NCI-H510A treated with DMSO at 0.1 percent for 48 hours (cell line): ENCODE data around the gene GPR3.

Experiments
- DNase-seq: peaks from one replicate; lab custom pipeline; 2025; lab: John Stamatoyannopoulos, UW

Gene GPR3, protein sequence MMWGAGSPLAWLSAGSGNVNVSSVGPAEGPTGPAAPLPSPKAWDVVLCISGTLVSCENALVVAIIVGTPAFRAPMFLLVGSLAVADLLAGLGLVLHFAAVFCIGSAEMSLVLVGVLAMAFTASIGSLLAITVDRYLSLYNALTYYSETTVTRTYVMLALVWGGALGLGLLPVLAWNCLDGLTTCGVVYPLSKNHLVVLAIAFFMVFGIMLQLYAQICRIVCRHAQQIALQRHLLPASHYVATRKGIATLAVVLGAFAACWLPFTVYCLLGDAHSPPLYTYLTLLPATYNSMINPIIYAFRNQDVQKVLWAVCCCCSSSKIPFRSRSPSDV

DNA sequence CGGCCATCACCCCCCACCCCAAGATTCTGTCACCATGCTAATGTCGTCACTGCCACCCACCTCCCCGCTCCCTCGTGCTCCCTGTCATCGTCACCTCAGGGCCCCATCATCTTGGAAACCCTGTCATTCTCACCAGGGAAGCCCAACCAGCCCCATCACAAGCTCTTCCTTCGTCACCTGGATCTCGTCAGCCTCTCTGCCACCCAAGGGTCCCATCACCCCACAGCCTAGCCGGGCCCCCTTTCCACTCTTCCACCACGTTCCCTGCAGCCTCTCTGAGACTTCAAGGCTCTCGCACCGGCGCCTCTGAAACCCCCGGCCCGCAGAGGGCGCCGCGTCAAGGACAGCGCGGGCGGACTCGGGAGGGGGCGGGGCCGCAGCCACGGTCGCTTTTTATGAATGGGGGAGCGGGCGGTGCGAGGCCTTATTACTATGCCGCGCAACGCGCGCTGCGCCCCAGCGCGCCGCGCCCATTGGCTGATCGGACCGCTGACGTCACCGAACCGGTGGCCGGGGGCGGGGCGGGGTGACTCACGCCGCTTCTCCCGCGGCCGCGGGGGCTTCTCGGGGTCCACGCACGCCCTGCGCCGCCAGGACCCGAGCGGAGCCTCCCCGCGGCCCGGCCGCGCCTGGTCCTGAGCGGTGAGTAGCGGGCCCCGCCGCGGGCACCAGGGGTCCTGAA is at the start of gene GPR3:
Gene GPR3, plus strand, starts transcription at position 527 of the 682 bp plus-strand sequence. CDS start 1,177 bp downstream, outside the sequence.
- DNase-seq = peak; percentile 91

GRCh38 chr1:27342778-27343638 is 49.4 kb upstream of the GPR3 start:
- peak; percentile 77 for DNase-seq

GRCh38 chr1:27343639-27344025 is 48.8 kb upstream of the GPR3 start:
- no peak for DNase-seq

DNA sequence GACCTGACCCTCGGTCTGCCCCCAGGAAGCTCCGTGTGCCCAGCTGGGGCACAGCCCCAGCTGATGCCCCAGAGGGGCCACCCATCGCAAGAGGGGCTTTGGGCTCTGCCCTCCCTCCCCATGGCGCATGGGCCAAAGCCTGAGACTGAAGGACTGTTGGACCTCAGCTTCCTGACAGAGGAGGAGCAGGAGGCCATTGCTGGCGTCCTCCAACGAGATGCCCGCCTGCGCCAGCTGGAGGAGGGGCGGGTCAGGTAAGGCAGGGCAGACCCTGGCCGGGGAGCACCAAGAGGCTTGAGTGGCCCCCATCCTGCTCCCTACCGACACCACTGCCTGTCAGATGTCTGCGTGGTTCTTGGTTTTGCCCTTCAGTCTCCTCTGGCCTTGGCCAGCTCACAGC is 47.1 kb upstream of the GPR3 start:
- DNase-seq = no peak

DNA sequence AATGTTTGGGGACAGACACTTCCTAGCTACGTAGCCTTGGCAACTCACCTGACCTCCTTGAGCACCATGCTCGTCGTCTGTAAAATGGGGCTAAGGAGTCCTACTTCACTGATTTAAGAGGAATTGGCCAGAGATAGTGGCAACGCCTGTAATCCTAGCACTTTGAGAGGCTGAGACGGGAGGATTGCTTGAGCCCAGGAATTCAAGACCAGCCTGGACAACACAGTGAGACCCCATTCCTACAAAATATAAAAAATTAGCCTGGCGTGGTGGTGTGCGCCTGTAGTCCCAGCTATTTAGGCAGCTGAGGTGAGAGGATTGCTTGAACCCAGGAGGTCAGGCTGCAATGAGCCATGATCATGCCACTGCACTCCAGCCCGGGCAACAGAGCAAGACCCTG is 46.1 kb upstream of the GPR3 start:
- no peak for DNase-seq

- DNase-seq = no peak
Observed at GRCh38 chr1:27346991-27347624, 45.3 kb upstream of the GPR3 start.

DNA sequence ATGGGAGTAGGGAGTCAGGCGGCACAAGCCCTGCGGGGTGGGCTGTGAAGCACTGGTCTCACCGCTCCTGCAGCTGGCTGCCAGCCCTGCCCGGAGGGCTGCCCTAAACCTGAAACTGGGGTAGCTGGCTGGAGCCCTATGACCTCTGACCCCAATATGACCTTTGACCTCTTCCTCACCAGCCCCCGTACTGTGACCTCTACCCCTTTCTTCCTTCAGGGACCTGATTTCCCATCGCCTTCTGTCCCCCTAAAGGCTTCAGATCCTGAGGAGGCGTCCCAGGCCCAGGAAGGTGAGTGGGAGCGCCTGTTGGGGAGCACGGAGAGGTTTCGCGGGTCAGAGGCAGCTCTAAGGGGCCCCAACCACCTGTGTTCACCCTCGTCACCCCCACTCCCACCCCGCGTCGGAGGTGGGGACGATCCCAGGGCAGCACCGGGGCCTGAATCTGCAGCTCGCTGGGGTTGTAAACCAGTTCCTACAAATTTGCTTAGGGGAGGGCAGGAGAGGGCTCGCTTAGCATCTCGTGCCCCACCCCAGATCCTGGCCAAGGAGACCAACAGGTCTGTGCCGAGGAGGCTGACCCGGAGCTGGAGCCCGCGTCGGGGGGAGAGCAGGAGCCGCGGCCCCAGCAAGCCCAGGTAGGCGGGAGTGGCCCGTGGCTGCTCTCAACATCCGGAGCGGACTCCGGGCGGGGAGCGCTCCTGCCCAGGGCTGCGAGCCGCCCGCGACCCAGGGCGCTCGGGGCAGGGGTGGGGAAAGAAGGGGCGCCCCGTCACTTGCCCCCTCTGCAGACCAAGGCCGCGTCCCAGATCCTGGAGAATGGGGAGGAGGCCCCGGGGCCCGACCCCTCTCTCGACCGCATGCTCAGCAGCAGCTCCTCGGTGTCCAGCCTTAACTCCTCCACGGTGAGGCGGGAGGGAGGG is 43.3 kb upstream of the GPR3 start:
- DNase-seq = peak; percentile 74

DNA sequence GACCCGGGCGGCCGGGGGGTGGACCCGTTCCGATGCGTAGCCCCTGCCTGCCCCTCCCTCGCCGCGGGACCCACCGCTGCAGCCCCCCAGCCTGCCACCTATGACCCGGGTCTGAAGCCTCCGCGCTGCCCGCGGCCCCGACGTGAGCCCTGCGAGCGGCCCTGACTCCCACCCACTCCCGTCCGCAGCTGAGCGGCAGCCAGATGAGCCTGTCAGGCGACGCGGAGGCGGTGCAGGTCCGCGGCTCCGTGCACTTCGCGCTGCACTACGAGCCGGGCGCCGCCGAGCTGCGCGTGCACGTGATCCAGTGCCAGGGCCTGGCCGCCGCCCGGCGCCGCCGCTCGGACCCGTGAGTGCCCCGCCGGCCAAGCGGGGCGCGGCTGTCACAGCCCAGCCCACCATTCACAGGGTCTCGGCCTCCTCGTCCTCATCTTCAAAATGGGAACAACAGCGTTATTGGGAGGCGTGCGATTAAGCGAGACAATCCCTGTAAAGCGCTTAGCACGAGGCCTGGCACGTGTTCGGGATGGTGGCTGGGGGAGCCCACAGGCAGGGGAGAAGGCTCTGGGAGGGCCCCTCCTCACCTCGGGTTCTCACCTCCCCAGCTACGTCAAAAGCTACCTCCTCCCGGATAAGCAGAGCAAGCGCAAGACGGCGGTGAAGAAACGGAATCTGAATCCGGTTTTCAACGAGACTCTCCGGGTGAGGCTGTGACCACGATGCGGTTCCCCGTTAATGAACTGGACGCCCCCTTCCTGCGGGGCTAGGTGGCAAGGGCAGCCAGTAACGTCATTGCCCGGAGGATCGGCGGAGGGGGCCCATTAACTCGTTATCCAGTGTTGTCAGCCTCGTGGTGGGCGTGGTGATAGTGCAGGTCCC is 42.4 kb upstream of the GPR3 start:
- DNase-seq = peak; percentile 57

GRCh38 chr1:27350663-27351540 is 41.5 kb upstream of the GPR3 start:
- DNase-seq = no peak

GRCh38 chr1:27351541-27352107 is 40.8 kb upstream of the GPR3 start:
- DNase-seq = no peak

GRCh38 chr1:27353166-27353565 is 39.3 kb upstream of the GPR3 start:
- DNase-seq = no peak

- no peak for DNase-seq
Observed at GRCh38 chr1:27353629-27354028, 38.8 kb upstream of the GPR3 start.

- no peak for DNase-seq
Observed at GRCh38 chr1:27355683-27356082, 36.7 kb upstream of the GPR3 start.

DNA sequence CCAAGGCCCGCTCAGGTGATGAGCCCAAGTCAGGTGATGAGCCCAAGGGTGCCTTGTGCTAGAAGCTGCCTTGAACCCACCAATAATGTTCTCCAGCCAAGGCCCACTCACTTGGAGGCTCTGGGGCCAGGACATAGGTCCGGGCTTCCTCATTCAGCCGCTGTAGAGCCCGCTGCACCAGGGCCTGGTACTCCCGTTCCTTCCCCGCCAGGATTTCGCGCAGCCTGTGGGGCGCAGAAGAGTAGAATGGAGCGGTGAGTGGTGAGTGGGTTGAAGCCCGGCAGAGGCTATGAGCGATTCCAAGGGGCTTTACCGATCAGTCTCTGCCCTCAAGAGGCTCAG is 36.2 kb upstream of the GPR3 start:
- DNase-seq = no peak

DNA sequence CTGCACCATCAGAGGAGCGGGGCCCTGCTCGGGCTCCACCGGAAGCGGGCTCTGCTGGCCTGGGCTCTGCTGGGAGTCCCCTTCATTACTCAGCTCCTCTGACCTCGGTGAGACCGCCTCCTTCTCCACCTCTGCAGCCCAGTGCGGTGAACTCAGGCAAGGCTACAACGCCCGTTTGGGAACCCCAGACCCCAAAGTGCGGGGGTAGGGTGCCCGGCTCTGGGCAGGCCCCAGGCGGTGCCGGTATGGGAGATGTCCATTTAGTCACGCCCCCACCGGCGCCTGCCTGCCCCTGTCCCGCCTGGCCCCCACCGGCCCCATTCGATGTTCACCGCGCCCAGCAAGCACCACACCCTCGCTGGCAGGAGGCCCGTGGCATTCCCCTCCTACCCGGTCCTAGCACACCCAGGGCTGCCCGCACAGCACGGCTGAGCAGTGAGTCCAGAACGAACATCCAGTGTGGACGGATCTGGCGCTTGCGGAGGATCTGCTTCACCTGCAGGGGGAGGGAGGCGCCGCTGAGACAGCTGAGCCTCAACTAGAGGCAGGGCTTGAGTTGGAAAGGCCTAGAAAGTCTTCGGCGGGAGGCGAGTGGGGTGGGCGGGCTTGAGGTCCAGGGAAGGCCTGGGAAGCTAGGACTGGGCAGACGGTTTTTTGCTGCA is 35.7 kb upstream of the GPR3 start:
- no peak for DNase-seq

DNA sequence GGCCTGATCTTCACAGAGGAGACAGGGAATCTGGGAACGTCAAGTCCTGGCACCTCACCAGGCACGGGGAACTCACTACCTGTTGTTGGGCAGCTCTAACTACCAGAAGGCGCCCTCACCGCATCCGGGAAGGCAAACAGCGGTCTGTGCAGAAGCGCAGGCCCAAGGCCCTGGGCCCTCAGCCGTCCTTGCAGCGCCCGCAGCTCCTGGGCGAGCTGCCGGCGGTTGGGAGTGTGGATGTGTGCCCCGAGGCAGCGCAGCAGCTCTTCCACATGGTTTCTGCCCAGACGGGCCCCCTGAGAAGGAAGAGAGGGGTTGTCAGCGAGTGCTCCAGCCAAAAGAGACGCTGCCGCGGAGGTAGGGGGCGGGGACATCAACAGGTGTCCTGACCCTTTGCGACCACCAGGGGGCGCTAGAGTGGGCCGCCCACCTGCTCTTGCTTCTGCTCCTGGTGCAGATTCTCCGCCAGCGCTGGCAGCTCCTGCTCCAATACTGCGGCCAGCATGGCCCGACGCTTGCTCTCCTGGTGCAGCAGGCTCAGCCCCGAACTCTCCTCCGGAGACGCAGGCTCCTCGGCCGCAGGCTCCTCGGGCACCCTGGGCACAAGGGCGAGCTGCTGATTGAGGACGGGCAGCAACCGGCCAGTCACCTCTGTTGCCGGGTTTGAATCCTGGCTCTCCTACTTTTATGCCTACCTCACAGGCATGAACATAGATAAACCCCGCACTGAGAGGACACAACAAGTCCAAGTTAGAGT is 35.0 kb upstream of the GPR3 start:
- peak; percentile 53 for DNase-seq
